ENCODE data around the gene SLC35F1. TPM values are rescaled to one million over a fixed set of nuclear protein-coding genes. Genes with fewer than 3 reads are reported as not detected.

SLC35F1 gene
- total RNA-seq, 1 donor from 2014 or later = not detected

- no peak for DNase-seq (ENCODE audit: low read depth)
- H3K4me3 ChIP-seq (ENCODE audit: low read depth, low read length) = no peak overlapping the region
- no peak for TF ChIP-seq CTCF (conservative IDR thresholded peaks at IDR 0.05; ENCODE audit: low read depth, low read length)
Measured at GRCh38 chr6:118248171-118248570, 341.1 kb downstream of the SLC35F1 start.

- no peak for DNase-seq (ENCODE audit: low read depth)
- TF ChIP-seq CTCF (conservative IDR thresholded peaks at IDR 0.05; ENCODE audit: low read depth, low read length) = no peak
- no peak overlapping the region for H3K4me3 ChIP-seq (ENCODE audit: low read depth, low read length)
Measured at GRCh38 chr6:118249680-118250079, 342.6 kb downstream of the SLC35F1 start.

GRCh38 chr6:118252474-118252873 is 345.4 kb downstream of the SLC35F1 start:
- TF ChIP-seq CTCF (conservative IDR thresholded peaks at IDR 0.05; ENCODE audit: low read depth, low read length) = no peak
- no peak overlapping the region for H3K4me3 ChIP-seq (ENCODE audit: low read depth, low read length)
- no peak for DNase-seq (ENCODE audit: low read depth)

- TF ChIP-seq CTCF (conservative IDR thresholded peaks at IDR 0.05; ENCODE audit: low read depth, low read length) = no peak
- no peak overlapping the region for H3K4me3 ChIP-seq (ENCODE audit: low read depth, low read length)
- no peak for DNase-seq (ENCODE audit: low read depth)
Measured at GRCh38 chr6:118253741-118254140, 346.7 kb downstream of the SLC35F1 start.

- no peak for DNase-seq (ENCODE audit: low read depth)
- no peak overlapping the region for H3K4me3 ChIP-seq (ENCODE audit: low read depth, low read length)
- TF ChIP-seq CTCF (conservative IDR thresholded peaks at IDR 0.05; ENCODE audit: low read depth, low read length) = no peak
Measured at GRCh38 chr6:118260833-118261232, 353.8 kb downstream of the SLC35F1 start.

GRCh38 chr6:118263921-118264486 is 356.9 kb downstream of the SLC35F1 start:
- DNase-seq (ENCODE audit: low read depth) = no peak

More at GRCh38 chr6:118263921-118264486, 356.9 kb downstream of the SLC35F1 start:
- peak; percentile 35 for TF ChIP-seq CTCF (conservative IDR thresholded peaks at IDR 0.05; ENCODE audit: low read depth, low read length)
- no peak overlapping the region for H3K4me3 ChIP-seq (ENCODE audit: low read depth, low read length)

Measured in epithelial cell of proximal tubule (primary cell).